ENCODE measurements around the gene MRPL27.

Gene MRPL27

DNA sequence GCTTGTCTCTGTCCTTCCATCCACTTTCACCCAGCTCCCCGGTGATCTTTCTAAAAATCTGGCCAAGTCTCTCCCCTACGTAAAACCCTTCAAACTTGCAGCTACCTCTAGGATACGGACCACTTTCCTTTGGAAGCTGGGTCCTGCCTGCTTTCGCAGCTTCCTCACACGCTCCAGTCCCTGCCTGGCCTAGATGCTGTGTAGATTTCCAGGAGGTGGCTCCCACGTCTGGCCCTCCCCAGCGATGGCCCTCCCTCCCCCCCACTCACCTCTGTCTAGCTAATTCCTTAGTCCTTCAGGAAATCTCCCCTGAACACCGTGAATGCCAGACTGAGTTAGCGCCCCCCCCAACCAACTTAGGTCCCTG lies 24.9 kb upstream of the MRPL27 start:
- peak overlapping the region; percentile 96 for H3K4me2 ChIP-seq
- H3K9me3 ChIP-seq, result peaks cover 19% of the 10 kb centered on the region
- H3K9ac ChIP-seq, result peak overlapping the region; percentile 95
- H3K27ac ChIP-seq, result no peak overlapping the region; the same call in 1 of the 2 replicates
- H4K20me1 ChIP-seq, result peaks cover 43% of the 10 kb centered on the region
- peak overlapping the region; percentile 81; the same call in 1 of the 2 replicates for H3K4me3 ChIP-seq
- peaks cover 30% of the 10 kb centered on the region for H3K36me3 ChIP-seq
- TF ChIP-seq Cebpa-rat (IDR thresholded peaks at IDR 0.05), result no peak
- H3K27me3 ChIP-seq, result no peaks in the 10 kb centered on the region
- H3K4me1 ChIP-seq, result peaks cover 24% of the 10 kb centered on the region

DNA sequence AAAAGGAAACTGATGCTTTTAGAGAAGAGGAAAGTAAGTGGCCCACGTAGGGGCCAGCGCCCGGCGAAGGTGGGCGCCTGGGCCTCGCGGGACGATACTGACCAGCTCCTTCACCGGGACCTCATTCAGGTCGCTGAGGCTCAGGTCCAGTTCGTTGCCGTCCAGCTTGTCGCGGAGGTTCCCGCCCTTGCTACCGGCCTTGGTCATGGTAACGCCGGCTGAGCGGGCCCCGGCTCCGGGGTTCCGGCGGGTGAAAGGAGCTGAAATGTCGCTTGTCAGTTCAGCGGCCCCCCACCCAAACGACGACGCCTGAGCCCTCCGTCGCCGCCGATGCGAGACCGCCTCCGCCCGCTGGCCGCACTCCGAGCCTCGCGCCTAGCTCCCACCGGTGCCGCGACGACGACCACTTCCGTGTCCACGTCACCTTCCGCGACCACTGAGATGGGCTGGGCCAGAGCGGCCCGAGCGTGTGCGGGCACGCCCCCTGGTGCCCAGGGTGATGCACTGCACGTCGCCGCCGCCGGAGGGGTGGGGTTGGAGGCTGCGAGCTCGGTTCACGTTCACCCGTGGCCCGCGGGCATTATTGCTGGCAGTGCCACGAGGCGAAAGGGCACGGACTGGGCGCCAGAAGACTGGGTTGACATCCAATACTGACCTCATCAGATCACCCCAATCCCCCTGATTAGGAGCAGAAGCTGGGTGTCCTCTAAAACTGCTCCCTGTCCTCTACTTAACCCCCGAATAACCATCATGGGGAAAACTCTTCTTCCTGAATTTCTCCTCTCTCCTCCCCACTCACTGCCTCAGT lies 24.3 kb upstream of the MRPL27 start, which contains the start of gene LRRC59:
Gene LRRC59, minus strand, starts transcription at position 413 of the 808 bp plus-strand sequence. Its CDS starts 206 bp downstream, at position 207.
- Histone ChIP-seq H3K9ac (peak within 1 kb of the TSS; percentile 95), H3K27me3 (no peaks in the 10 kb centered on the region), H3K4me3 (peak within 1 kb of the TSS; percentile 81), H4K20me1 (peaks cover 44% of the 10 kb centered on the region), H3K4me2 (peak within 1 kb of the TSS; percentile 96), H3K9me3 (peaks cover 19% of the 10 kb centered on the region), H3K4me1 (peaks cover 24% of the 10 kb centered on the region), H3K27ac (peak within 1 kb of the TSS; percentile 95), H3K36me3 (peaks cover 36% of the 10 kb centered on the region)
- TF ChIP-seq Cebpa-rat (IDR thresholded peaks at IDR 0.05), result no peak

DNA sequence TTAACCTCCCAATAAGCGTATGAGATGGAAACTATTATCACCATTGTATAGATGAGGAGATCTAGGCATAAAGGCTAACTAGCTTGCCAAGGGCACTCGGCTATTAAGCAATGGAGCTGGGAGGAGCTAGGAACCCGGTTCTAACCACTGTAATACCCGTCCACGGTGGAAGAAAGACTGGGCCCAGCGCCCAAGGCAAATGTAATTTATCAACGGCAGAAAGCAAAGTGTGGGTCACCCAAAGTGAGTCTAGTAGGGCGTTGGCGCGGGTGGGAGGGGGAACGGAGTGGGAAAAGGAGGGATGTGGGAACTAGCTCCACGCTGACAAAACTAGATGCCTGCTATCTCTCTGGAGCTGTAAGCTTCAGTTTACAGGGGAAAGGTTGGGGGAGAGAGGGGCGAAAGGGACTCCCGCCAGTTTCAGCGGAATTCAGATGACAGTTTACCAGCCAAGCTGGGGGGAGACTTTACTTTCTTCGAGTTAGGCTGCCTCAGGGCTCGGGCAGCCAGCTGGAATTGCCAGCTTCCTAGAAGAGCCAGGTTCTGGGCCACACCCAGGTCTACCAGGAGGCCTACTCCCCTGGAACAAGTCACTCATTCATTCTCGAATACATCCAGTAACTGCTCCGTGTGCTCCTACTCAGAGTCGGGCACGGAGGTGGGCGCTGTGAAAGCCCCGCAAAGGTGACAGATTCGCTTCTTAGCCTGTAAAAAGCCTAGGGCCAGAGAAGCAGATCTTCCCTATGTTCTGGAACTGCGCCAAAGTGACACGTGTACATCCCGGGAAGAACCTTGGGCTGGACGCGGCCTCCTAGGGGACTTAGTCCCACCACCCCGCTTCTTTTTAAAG lies 23.5 kb upstream of the MRPL27 start:
- peak overlapping the region; percentile 96 for H3K4me2 ChIP-seq
- H3K27ac ChIP-seq, result peak overlapping the region; percentile 95
- no peaks in the 10 kb centered on the region for H3K27me3 ChIP-seq
- peaks cover 44% of the 10 kb centered on the region for H3K36me3 ChIP-seq
- peak overlapping the region; percentile 95 for H3K9ac ChIP-seq
- peaks cover 19% of the 10 kb centered on the region for H3K9me3 ChIP-seq
- H3K4me1 ChIP-seq, result peaks cover 24% of the 10 kb centered on the region
- peaks cover 51% of the 10 kb centered on the region for H4K20me1 ChIP-seq
- no peak for TF ChIP-seq Cebpa-rat (IDR thresholded peaks at IDR 0.05)
- peak overlapping the region; percentile 81 for H3K4me3 ChIP-seq

DNA sequence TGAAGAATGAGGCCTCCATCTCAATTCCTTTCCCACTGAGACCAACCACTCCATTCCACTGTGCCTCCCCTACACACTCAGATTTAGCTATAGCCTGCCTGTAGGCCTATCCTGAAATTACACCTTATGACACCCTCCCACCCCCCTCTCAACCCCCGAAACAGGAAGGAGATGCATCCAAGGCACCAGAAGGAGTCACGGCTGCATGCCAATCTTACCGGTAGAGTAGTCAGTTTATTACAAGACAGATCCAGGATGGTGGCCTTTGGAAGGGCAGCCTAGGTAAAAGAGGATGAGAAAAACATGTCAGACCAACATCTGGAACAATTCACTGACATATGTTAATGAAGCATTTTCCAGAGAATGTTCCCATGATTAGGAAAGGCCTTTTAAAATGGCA lies 21.7 kb upstream of the MRPL27 start:
- Histone ChIP-seq H3K4me2 (peak overlapping the region; percentile 96; the same call in 1 of the 2 replicates), H3K27ac (no peak overlapping the region)

DNA sequence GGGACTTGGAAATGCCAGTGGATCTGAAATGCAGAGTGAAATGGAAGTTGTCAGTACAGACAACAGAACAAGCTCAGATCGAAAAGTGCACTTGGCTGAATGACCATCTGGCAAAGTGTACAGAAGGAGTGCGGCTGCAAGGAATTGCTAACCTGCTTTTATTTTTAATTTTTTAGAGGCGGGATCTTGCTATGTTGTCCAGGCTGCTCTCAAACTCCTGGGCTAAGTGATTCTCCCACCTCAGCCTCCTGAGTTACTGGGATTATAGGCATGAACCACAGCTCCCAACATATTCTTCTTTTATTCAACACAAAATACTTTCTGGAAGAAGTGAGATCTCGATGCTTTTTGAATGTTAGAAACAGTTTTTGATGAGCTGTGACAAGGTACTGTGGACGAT lies 20.7 kb upstream of the MRPL27 start:
- Histone ChIP-seq H3K27ac (no peak overlapping the region), H3K4me1 (peaks cover 24% of the 10 kb centered on the region), H3K9ac (no peak overlapping the region), H4K20me1 (peaks cover 73% of the 10 kb centered on the region), H3K4me3 (no peak overlapping the region), H3K4me2 (no peak overlapping the region), H3K36me3 (peaks cover 72% of the 10 kb centered on the region), H3K9me3 (peaks cover 2% of the 10 kb centered on the region; the same call in 1 of the 2 replicates), H3K27me3 (no peaks in the 10 kb centered on the region)
- TF ChIP-seq Cebpa-rat (IDR thresholded peaks at IDR 0.05), result no peak

More for the DNA sequence above, 21.7 kb upstream of the MRPL27 start:
- H3K4me3 ChIP-seq, result no peak overlapping the region
- peaks cover 24% of the 10 kb centered on the region for H3K4me1 ChIP-seq
- peaks cover 65% of the 10 kb centered on the region for H4K20me1 ChIP-seq
- no peak for TF ChIP-seq Cebpa-rat (IDR thresholded peaks at IDR 0.05)
- H3K36me3 ChIP-seq, result peaks cover 62% of the 10 kb centered on the region
- no peaks in the 10 kb centered on the region for H3K27me3 ChIP-seq
- no peak overlapping the region for H3K9ac ChIP-seq
- H3K9me3 ChIP-seq, result peaks cover 12% of the 10 kb centered on the region

DNA sequence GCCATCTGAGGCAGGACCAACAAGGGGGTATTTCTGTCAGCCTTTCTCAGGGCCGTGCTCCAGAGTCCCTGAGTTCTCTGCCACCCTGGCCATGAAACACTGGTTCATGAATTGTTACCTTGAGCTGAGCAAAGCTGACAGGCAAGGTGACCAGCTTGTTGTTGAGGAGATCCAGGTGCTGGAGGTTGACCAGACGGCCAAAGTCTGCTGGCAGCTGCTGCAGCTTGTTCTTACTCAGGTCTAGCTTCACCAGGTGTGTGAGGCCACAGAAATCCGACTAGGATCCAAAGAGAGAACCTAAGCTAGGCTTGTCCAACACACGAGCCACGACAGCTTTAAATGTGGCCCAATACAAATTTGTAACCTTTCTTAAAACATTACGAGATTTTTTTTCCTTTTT lies 19.6 kb upstream of the MRPL27 start:
- Histone ChIP-seq H4K20me1 (peaks cover 81% of the 10 kb centered on the region), H3K4me1 (peaks cover 21% of the 10 kb centered on the region), H3K9me3 (no peaks in the 10 kb centered on the region), H3K27me3 (no peaks in the 10 kb centered on the region), H3K9ac (no peak overlapping the region), H3K36me3 (peaks cover 83% of the 10 kb centered on the region), H3K4me2 (no peak overlapping the region), H3K4me3 (no peak overlapping the region), H3K27ac (no peak overlapping the region)
- TF ChIP-seq Cebpa-rat (IDR thresholded peaks at IDR 0.05), result no peak

DNA sequence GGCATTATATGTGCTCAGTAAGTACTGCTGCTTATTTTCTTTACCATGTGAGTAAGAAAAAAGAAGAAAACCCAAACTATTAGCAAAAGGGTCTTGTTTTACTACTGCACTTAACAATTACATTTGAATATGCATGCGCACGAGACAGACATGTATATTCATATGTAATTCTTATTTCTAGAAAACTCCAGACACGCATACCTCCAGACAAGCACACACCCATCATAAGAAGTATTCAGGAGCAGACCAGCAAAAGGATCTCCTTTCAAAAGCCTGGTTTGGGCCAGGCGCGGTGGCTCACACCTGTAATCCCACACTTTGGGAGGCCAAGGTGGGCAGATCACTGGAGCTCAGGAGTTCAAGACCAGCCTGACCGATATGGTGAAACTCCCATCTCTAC lies 16.6 kb upstream of the MRPL27 start:
- Histone ChIP-seq H3K9ac (no peak overlapping the region), H3K4me3 (no peak overlapping the region), H3K27ac (no peak overlapping the region), H4K20me1 (peaks cover 67% of the 10 kb centered on the region), H3K36me3 (peaks cover 100% of the 10 kb centered on the region), H3K4me2 (no peak overlapping the region), H3K4me1 (no peaks in the 10 kb centered on the region), H3K27me3 (no peaks in the 10 kb centered on the region), H3K9me3 (no peaks in the 10 kb centered on the region)
- TF ChIP-seq Cebpa-rat (IDR thresholded peaks at IDR 0.05), result no peak

DNA sequence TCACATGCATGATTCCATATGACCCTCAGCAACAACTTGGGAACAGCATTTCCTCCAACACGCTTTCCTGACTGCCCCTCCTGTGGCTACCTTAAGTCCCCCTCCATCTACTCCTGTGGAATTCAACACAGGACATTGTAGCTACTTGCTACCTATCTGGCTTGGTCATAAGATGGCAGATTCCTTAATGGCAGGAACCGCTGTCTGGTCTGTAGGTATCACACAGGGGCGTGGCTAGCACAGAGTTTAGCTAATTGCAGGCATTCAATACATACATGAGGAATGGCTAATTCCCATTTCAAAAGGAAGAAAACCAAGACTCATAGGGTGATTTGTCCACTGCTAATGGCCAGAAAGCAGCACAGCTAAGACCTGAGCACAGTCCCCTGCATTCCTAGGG lies 15.7 kb upstream of the MRPL27 start:
- no peak overlapping the region for H3K4me2 ChIP-seq
- peaks cover 59% of the 10 kb centered on the region for H4K20me1 ChIP-seq
- no peak overlapping the region for H3K4me3 ChIP-seq
- H3K27ac ChIP-seq, result no peak overlapping the region
- TF ChIP-seq Cebpa-rat (IDR thresholded peaks at IDR 0.05), result no peak
- H3K9ac ChIP-seq, result no peak overlapping the region
- no peaks in the 10 kb centered on the region for H3K4me1 ChIP-seq
- H3K36me3 ChIP-seq, result peaks cover 100% of the 10 kb centered on the region
- H3K9me3 ChIP-seq, result no peaks in the 10 kb centered on the region
- H3K27me3 ChIP-seq, result no peaks in the 10 kb centered on the region

DNA sequence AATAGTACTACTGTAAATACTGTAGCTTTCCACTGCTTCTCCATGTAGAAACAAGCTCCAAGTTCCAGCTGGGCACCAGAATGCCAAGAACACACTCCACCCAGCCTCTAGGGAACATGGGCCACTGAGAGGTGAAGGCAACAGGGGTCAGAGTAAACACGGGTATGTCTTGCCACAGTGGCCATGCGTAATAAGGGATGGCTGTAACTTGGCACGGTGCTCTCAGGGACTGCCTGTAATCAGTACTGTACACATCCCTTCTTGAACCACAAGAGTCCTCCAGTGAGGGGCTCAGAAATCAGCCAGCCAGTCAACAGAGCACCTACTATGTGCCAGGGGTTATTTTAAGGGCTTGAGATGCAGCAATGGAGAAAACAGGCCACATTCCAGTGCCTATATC lies 13.5 kb upstream of the MRPL27 start:
- TF ChIP-seq Cebpa-rat (IDR thresholded peaks at IDR 0.05), result no peak
- Histone ChIP-seq H4K20me1 (peaks cover 48% of the 10 kb centered on the region; the same call in 1 of the 2 replicates), H3K9me3 (no peaks in the 10 kb centered on the region), H3K9ac (no peak overlapping the region), H3K4me3 (no peak overlapping the region), H3K27me3 (no peaks in the 10 kb centered on the region), H3K4me2 (no peak overlapping the region), H3K4me1 (no peaks in the 10 kb centered on the region), H3K36me3 (peaks cover 100% of the 10 kb centered on the region), H3K27ac (no peak overlapping the region)

DNA sequence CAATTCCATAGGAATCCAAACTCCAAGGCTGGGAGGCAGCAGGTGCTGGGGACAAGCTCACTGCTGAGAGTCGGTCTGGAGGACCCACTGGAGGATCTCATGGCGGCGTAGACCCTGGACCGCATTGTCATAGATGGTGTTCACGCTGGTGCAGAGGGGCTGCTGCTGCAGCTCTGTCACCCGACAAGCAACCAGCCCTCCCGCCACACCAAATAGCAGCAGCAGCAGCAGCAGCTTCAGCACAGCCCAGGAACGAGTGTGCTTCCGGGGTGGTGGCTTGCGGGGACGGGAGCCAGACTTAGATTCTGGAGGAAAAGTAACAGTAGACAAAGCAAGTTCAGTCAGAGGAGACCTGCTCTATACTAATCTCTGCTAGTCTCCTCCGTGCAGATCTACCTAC lies 9.9 kb upstream of the MRPL27 start:
- H3K9me3 ChIP-seq, result no peaks in the 10 kb centered on the region
- TF ChIP-seq Cebpa-rat (IDR thresholded peaks at IDR 0.05), result no peak
- no peaks in the 10 kb centered on the region for H3K27me3 ChIP-seq
- peaks cover 100% of the 10 kb centered on the region for H3K36me3 ChIP-seq
- no peaks in the 10 kb centered on the region for H3K4me1 ChIP-seq
- 0 out of 2 replicates have a peak, but pooled peaks cover 21% of the 10 kb centered on the region for H4K20me1 ChIP-seq
- no peak overlapping the region for H3K9ac ChIP-seq
- H3K4me3 ChIP-seq, result no peak overlapping the region
- H3K4me2 ChIP-seq, result no peak overlapping the region
- no peak overlapping the region for H3K27ac ChIP-seq
